Colonic mucosa (tissue), 4 donors: ENCODE data around the gene SFMBT2. TPM values are rescaled to one million over a fixed set of nuclear protein-coding genes. Genes with fewer than 3 reads are reported as not detected.

Experiments
- DNase-seq: peaks from one replicate; pipeline ENCODE4 v3.0.0-alpha.2; 2020
- H3K27ac ChIP-seq: fragments of 200-600 bp; one replicate; pipeline ENCODE4 v1.8.0; 2021
- H3K27me3 ChIP-seq: fragments of 200-600 bp; one replicate; pipeline ENCODE4 v1.8.0; 2021
- H3K36me3 ChIP-seq: fragments of 200-600 bp; one replicate; pipeline ENCODE4 v1.8.0; 2021
- H3K4me1 ChIP-seq: fragments of 200-600 bp; one replicate; pipeline ENCODE4 v1.8.0; 2021; ENCODE audit warnings: mild to moderate bottlenecking
- H3K4me3 ChIP-seq: fragments of 200-600 bp; one replicate; pipeline ENCODE4 v1.8.0; 2021
- H3K9ac ChIP-seq, 2 donors: one replicate each; pipeline ENCODE4 v1.7.0; 2013; ENCODE audit warnings: control low read depth in 2 of 2, low read depth in 2 of 2, low read length in 2 of 2
- H3K9me3 ChIP-seq: fragments of 200-600 bp; one replicate; pipeline ENCODE4 v1.8.0; 2021
- CTCF ChIP-seq: fragments of 200-600 bp; IDR thresholded peaks from one replicate; pipeline ENCODE4 v1.8.0; 2022; ENCODE audit warnings: antibody characterized with exemption, mild to moderate bottlenecking
- intact Hi-C: fragments of 100-400 bp; cut with DNase I; formaldehyde crosslinking; loops from one replicate; pipeline ENCODE4 v1.14.1; 2022
- total RNA-seq, 2 donors: library from RNA; stranded (reverse); fragmentation: NEBNext Ultra II Directional in 1 of 2; extraction: Animal tissue kit (Norgen Biotek cat#: 25700) in 1 of 2; gene quantifications; one replicate each; pipeline ENCODE4 v1.2.1, GENCODE V29; 2021
- donor health status: healthy.
- donor health status: DM: no; HTN: no; CAD: no.
- donor health status: DM: no; HTN: no; CAD: no.

SFMBT2 gene
- total RNA-seq, 2 donors from 2014 or later = 2.3 to 3.5 TPM

GRCh38 chr10:7297094-7297493 lies 113.7 kb downstream of the SFMBT2 start:
- H3K4me3 ChIP-seq = no peak overlapping the region
- H3K27me3 ChIP-seq = no peaks in the 10 kb centered on the region
- no peaks in the 10 kb centered on the region for H3K9me3 ChIP-seq
- no peak overlapping the region for H3K9ac ChIP-seq
- no peak overlapping the region for H3K27ac ChIP-seq
- H3K36me3 ChIP-seq = no peaks in the 10 kb centered on the region
- intact Hi-C loops = no loop called here
- no peak for TF ChIP-seq CTCF
- no peaks in the 10 kb centered on the region for H3K4me1 ChIP-seq
- DNase-seq = no peak

DNA sequence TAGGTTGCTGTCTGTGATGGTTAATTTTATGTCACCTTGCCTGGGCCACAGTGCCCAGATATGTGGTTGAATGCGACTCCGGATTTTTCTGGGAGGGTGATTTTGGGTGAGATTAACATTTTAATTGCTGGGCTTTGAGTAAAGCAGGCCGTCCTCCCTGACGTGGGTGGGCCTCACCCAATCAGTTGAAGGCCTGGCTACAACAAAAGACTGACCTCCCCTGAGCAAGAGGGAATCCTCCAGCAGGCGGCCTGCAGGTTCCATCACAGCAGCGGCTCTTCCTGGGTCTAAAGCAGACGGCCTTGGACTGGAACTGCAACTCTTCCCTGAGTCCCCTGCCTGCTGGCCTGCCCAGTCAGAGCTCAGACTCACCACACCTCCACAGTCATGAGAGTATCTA lies 114.2 kb downstream of the SFMBT2 start:
- no peaks in the 10 kb centered on the region for H3K9me3 ChIP-seq
- H3K4me1 ChIP-seq = no peaks in the 10 kb centered on the region
- intact Hi-C loops = no loop called here
- no peak overlapping the region for H3K9ac ChIP-seq
- no peak for TF ChIP-seq CTCF
- no peaks in the 10 kb centered on the region for H3K36me3 ChIP-seq
- no peaks in the 10 kb centered on the region for H3K27me3 ChIP-seq
- H3K27ac ChIP-seq = no peak overlapping the region
- no peak overlapping the region for H3K4me3 ChIP-seq
- DNase-seq = no peak

- no peak overlapping the region for H3K4me3 ChIP-seq
- no peak for DNase-seq
- TF ChIP-seq CTCF = no peak
- H3K9ac ChIP-seq = no peak overlapping the region
- H3K4me1 ChIP-seq = no peaks in the 10 kb centered on the region
- H3K9me3 ChIP-seq = no peaks in the 10 kb centered on the region
- no peak overlapping the region for H3K27ac ChIP-seq
- no peaks in the 10 kb centered on the region for H3K36me3 ChIP-seq
- H3K27me3 ChIP-seq = no peaks in the 10 kb centered on the region
- intact Hi-C loops = no loop called here
These were observed 114.8 kb downstream of the SFMBT2 start for GRCh38 chr10:7296076-7296475.

DNA sequence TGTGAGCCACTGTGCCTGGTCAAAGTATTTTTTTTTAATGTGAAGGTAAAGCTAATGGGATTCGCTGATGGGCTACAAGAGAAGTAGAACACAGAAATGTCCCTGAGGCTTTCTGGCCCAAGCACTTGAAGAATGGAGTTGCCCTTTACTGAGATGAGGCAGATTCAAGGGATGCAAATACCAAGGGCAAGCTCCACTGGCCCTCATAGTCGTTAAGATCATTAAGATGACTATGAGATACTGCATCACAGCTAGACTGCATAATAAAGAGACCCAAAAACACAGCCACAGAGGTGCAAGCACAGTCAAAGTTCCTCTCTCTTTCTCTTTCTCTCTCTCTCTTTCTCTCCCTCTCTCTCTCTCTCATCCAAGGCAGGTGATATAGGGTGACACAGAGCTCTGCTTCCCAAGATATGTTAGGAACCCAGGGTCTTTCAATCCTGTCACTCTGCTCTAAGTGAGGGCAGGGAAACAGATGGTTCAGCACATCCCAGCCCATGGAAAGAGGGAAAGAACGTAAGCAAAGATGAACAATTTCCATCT lies 117.4 kb downstream of the SFMBT2 start:
- DNase-seq = no peak
- H3K27me3 ChIP-seq = no peaks in the 10 kb centered on the region
- no peak overlapping the region for H3K9ac ChIP-seq
- H3K4me1 ChIP-seq = no peaks in the 10 kb centered on the region
- H3K27ac ChIP-seq = no peak overlapping the region
- H3K4me3 ChIP-seq = no peak overlapping the region
- H3K9me3 ChIP-seq = no peaks in the 10 kb centered on the region
- intact Hi-C loops = no loop called here
- no peak for TF ChIP-seq CTCF
- no peaks in the 10 kb centered on the region for H3K36me3 ChIP-seq

DNA sequence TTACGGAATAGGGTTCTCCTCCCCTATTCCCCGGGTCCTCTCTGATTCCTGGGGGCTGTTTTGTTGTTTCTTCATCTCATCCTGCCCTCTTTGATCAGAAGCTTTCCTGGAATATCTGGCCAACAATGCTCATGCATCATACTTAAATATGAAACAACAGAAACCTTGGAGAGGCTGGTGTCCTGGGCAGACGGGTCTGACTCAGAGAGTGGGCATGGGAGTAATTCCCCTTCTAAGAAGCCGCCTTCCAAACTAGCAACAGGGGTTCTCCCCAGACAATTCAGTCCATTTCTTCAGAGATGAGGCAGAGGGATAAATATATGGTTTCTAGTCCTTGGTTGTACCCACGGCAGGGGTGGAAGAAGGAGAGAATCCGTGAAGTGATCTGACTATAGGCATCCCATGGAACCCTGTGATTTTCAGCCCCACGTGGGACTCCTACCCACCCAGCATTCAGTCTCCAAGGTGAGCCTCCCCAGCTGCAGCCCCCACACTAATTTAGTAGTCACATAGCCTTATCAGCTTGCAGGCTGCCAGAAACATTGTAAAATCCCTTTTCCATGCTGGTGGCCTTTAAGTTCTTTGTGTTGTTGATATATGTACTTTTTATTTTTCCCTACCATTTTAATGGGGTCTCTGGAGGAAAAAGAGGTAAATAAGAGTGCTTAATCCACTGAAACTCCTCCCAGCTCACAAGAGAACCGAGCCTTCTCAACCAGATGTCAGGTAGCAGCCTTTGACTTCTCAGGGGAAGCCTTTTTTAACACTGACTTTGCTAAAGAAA lies 119.2 kb downstream of the SFMBT2 start:
- Histone ChIP-seq H3K36me3 (no peaks in the 10 kb centered on the region), H3K27ac (no peak overlapping the region), H3K9ac (no peak overlapping the region), H3K9me3 (no peaks in the 10 kb centered on the region), H3K27me3 (no peaks in the 10 kb centered on the region), H3K4me3 (no peak overlapping the region), H3K4me1 (no peaks in the 10 kb centered on the region)
- no peak for TF ChIP-seq CTCF
- intact Hi-C loops = no loop called here
- no peak for DNase-seq
